Thoracic aorta (tissue), 2 donors: ENCODE measurements around the gene MAP3K14. TPM values are rescaled to one million over a fixed set of nuclear protein-coding genes. Genes with fewer than 3 reads are reported as not detected.
A peak's percentile ranks its signal among the peaks of the same experiment; 100 is the strongest.

Experiments used
- ATAC-seq: fragments of 150-250 bp; one replicate; pipeline ENCODE4 v1.8.0; 2017; ENCODE audit warnings: low read depth; ENCODE audit not compliant: insufficient number of reproducible peaks, low FRiP score
- DNase-seq: peaks from one replicate; pipeline ENCODE4 v3.0.0-alpha.2; 2020; ENCODE audit warnings: low spot score
- H3K27ac ChIP-seq, 2 donors: fragments of 200-600 bp; sonication (generic); 1 replicate in 1 of 2; 2 replicates in 1 of 2; pipeline ENCODE4 v1.5.1; 2016; ENCODE audit warnings: mild to moderate bottlenecking in 2 of 2, moderate library complexity in 2 of 2
- H3K27me3 ChIP-seq: fragments of 200-600 bp; sonication (generic); replicated peaks from 2 replicates; pipeline ENCODE4 v1.6.0; 2016; ENCODE audit warnings: mild to moderate bottlenecking; ENCODE audit not compliant: insufficient read depth
- H3K36me3 ChIP-seq: fragments of 200-600 bp; sonication (generic); one replicate; pipeline ENCODE4 v1.5.1; 2016
- H3K4me1 ChIP-seq, 2 donors: fragments of 200-600 bp; sonication (generic); 1 replicate in 1 of 2; 2 replicates in 1 of 2; pipeline versions ENCODE4 v1.5.1 to v1.6.0; 2016; ENCODE audit warnings: low read depth in 2 of 2, mild to moderate bottlenecking in 1 of 2; ENCODE audit not compliant: control insufficient read depth in 1 of 2
- H3K4me3 ChIP-seq: fragments of 200-600 bp; sonication (generic); 2 replicates; pipeline ENCODE4 v1.5.1; 2016; ENCODE audit warnings: mild to moderate bottlenecking
- H3K9me3 ChIP-seq: fragments of 200-600 bp; sonication (generic); 2 replicates; pipeline ENCODE4 v1.5.1; 2016
- total RNA-seq, 2 donors: library from RNA; depleted of rRNA; stranded (reverse); fragments of >200 nt; gene quantifications; one replicate each; pipeline versions ENCODE4 v1.1.0 to v1.2.3, GENCODE V29; 2016
- TF ChIP-seq, protein P1 (sequence below): fragments of 200-600 bp; sonication (generic); IDR thresholded peaks from one replicate; pipeline ENCODE4 v1.5.1; 2019; ENCODE audit warnings: antibody characterized with exemption

Gene MAP3K14
- total RNA-seq, 2 donors from 2014 or later, result 10.1 to 10.7 TPM

DNA sequence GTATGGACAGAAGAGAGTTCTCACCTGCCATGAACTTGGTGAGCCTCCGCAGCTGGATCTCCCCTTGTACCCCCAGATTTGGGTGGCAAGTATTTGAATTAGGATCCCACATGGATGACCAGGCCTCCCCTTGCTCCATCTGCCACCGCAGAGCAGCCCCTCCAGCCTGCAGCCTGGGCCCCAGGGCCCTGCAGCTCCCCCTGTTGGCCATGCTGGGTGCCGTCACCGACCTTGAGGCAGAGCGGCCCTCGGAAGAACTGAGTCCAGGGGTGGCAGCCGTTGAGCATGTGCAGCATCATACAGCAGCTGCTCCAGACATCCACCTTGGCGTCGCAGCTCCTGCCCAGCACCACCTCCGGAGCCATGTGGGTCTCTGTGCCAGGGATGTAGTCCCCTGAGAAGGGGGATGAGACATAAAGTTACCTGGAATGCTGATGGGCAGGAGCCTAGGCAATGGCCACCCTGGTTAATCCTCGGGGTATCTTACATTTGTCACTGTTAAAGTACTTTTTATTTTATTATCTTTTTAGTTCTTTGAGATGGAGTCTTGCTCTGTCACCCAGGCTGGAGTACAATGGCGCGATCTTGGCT lies 45.9 kb downstream of the MAP3K14 start:
- no peaks in the 10 kb centered on the region for H3K27me3 ChIP-seq
- TF ChIP-seq, protein P1, sequence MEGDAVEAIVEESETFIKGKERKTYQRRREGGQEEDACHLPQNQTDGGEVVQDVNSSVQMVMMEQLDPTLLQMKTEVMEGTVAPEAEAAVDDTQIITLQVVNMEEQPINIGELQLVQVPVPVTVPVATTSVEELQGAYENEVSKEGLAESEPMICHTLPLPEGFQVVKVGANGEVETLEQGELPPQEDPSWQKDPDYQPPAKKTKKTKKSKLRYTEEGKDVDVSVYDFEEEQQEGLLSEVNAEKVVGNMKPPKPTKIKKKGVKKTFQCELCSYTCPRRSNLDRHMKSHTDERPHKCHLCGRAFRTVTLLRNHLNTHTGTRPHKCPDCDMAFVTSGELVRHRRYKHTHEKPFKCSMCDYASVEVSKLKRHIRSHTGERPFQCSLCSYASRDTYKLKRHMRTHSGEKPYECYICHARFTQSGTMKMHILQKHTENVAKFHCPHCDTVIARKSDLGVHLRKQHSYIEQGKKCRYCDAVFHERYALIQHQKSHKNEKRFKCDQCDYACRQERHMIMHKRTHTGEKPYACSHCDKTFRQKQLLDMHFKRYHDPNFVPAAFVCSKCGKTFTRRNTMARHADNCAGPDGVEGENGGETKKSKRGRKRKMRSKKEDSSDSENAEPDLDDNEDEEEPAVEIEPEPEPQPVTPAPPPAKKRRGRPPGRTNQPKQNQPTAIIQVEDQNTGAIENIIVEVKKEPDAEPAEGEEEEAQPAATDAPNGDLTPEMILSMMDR, result peak; percentile 29
- no peak overlapping the region for H3K27ac ChIP-seq
- no peaks in the 10 kb centered on the region for H3K9me3 ChIP-seq
- H3K4me1 ChIP-seq, result peaks cover 0 to 2% of the 10 kb centered on the region in 2 donors
- DNase-seq (no peak), ATAC-seq (no peak)
- H3K36me3 ChIP-seq, result peaks cover 61% of the 10 kb centered on the region
- H3K4me3 ChIP-seq, result no peak overlapping the region

GRCh38 chr17:45269912-45270311 lies 46.9 kb downstream of the MAP3K14 start:
- no peaks in the 10 kb centered on the region for H3K27me3 ChIP-seq
- peaks cover 65% of the 10 kb centered on the region for H3K36me3 ChIP-seq
- no peak overlapping the region for H3K4me3 ChIP-seq
- no peaks in the 10 kb centered on the region for H3K9me3 ChIP-seq
- H3K4me1 ChIP-seq, result peaks cover 0 to 6% of the 10 kb centered on the region in 2 donors
- no peak for DNase-seq
- no peak overlapping the region for H3K27ac ChIP-seq
- TF ChIP-seq, protein P1, result no peak
- ATAC-seq, result no peak

DNA sequence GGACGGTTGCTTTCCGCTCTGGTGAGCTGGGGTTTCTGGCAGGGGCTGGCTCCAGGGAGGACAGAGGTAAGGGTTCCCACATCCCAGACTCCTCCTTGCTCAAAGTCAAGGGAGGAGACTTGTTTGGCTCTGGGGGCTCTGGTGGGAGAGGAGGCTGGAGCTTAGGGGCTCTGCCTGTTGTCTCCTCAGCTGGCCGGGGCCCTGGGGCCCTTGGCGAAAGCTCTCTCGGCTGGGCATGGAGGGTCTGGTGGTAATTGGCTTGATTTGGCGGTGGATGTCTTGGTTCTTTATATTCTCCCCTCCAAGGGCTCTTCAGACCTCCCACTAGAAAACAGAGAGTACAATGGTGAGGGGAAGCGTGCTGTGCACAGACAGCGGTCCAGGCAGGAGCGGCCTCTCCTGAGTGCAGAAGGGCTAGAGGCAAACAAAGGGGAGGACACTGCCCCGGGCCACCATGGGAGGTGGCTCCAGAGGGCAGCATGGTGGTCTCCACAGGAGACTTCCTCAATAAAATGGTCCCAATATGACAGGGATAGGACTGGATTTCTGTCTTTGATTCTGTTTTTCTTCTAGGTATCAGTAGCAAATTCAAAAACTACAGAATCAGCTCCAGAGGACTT lies 49.3 kb downstream of the MAP3K14 start:
- Histone ChIP-seq H3K27me3 (no peaks in the 10 kb centered on the region), H3K36me3 (peaks cover 52% of the 10 kb centered on the region), H3K4me1 (peaks cover 0 to 7% of the 10 kb centered on the region in 2 donors), H3K27ac (no peak overlapping the region), H3K4me3 (no peak overlapping the region), H3K9me3 (no peaks in the 10 kb centered on the region)
- no peak for ATAC-seq
- TF ChIP-seq, protein P1, result no peak
- no peak for DNase-seq

GRCh38 chr17:45266372-45266926 lies 50.4 kb downstream of the MAP3K14 start:
- Histone ChIP-seq H3K36me3 (peaks cover 52% of the 10 kb centered on the region), H3K27ac (no peak overlapping the region)

DNA sequence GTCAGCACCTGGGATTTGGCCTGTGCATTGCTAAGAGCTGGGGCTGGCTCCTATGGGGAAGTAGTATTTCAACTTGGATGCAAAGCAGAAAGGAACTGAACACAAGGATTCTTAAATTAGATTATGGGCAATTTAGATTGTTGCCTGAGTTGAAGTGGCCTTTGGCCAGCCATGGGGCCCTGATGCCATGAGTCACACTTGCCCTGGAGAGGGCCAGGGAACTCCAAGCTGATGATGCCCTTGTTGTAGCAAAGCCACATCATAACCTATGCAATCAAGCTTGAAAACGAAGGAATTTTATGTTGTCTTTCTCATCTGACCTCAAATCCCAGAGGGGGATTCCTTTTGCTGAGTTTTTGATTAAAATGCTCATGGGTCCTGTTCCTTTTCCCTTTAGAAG lies 51.0 kb downstream of the MAP3K14 start:
- H3K27ac ChIP-seq, result no peak overlapping the region
- no peak for DNase-seq

More at GRCh38 chr17:45266372-45266926, 50.4 kb downstream of the MAP3K14 start:
- DNase-seq, result no peak
- Histone ChIP-seq H3K27me3 (no peaks in the 10 kb centered on the region), H3K9me3 (no peaks in the 10 kb centered on the region), H3K4me3 (no peak overlapping the region), H3K4me1 (peaks cover 0 to 12% of the 10 kb centered on the region in 2 donors)
- TF ChIP-seq, protein P1, result no peak
- no peak for ATAC-seq

More for the DNA sequence above, 51.0 kb downstream of the MAP3K14 start:
- H3K4me1 ChIP-seq, result peaks cover 0 to 12% of the 10 kb centered on the region in 2 donors
- H3K9me3 ChIP-seq, result no peaks in the 10 kb centered on the region
- TF ChIP-seq, protein P1, result no peak
- H3K36me3 ChIP-seq, result peaks cover 49% of the 10 kb centered on the region
- no peak for ATAC-seq
- H3K27me3 ChIP-seq, result no peaks in the 10 kb centered on the region
- H3K4me3 ChIP-seq, result no peak overlapping the region
